T-helper 2 cell treated with Interferon-gamma antibody and Interleukin-4, amounts not matched to agents 100 ng/mL and 5 ng/mL, for 36 hours (primary cell): ENCODE measurements around the gene ABCC8. TPM values are rescaled to one million over a fixed set of nuclear protein-coding genes. Genes with fewer than 3 reads are reported as not detected.

ENCODE experiments used
- intact Hi-C: fragments of 100-400 bp; cut with micrococcal nuclease; formaldehyde crosslinking; loops from one replicate; pipeline ENCODE4 v1.15.1; 2023
- total RNA-seq: library from RNA; stranded (reverse); gene quantifications from 2 replicates; pipeline ENCODE4 v1.2.3, GENCODE V29; 2022

The ABCC8 gene
- total RNA-seq, 1 donor from 2014 or later: 0.50 TPM

DNA sequence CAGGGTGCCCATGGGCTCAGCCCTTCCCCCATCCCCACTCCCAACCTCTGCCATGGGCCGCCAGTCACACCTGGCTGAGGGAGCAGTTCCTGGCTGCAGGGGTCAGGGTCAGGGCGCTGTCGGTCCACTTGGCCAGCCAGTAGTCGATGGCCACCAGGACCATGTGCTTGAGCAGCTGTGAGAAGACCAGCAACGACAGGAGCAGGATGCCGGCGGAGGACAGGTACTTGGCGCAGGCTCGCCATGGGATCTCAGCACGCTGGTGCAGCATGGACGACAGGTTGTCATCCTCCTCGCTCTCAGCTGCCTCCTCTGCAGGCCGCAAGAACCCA, 69.9 kb downstream of the ABCC8 start:
- intact Hi-C loops: no loop called here

DNA sequence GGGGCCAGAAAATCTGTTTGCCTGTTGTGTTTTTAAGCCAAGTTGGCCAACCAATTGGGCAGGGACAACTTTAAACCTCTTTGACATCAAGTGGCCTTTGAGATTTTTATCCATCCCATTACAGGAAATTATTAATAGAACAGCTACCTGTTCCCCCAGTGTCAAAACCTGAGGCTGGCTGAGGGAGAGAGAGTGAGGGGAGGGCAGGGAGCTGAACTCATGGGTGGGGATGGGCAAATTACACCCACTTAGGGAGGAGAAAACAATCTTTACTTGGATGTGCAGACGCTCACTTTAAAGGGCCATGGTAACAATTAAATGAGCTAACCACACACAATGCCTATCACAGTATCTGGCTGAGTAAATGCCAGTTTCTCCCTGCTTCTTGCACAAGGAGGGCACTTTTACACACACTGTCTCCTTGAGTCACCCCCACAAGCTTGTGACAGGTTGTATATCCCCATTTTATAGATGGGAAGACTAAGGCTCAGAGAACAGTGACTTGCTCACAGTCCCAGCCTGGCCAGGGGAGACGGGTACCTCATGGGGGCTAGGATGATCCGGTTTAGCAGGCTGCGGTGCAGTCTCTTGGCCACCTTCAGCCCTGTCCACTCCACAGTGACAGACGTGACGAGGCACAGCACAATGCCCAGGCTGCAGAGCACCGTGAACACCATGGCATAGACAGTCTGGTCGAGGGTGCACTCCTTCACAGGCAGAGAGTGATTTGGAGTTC, 70.4 kb downstream of the ABCC8 start:
- intact Hi-C loops: no loop called here

DNA sequence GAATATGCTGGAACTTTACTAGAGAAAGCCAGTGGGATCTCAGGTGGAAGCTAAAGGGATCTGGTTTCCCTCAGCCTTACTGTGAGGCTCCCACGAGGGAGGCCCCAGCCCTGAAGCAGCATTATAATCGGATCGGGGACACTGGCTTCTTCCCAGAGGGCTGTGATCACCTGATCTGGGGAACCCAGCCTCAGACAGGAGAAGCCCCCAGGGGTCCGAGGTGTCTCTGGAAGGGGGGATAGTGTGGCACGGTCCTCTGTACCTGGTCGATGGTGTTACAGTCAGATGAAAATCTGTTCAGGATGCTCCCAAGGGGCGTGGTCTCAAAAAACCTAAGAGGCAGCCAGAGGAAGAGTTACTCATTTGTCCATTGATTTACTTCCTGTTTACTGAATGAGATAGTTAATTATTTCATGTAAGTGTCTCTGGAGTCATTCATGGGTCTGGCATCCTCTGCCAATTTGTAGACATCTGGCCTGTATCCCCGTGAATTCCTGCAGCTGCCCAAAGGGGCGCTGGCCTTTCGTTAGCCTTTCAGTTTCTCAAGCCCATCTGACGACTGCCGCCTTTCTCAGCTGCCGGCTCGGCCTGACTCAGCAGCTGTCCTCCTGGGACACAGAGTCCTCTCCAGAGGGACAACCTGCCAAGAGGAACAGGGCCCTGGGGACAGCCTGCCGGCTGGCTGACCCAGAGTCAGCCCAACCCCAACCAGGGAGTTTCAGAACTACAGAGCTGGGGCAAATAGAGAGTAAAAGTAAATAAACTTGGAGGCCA, 71.2 kb downstream of the ABCC8 start:
- intact Hi-C loops: no loop called here

DNA sequence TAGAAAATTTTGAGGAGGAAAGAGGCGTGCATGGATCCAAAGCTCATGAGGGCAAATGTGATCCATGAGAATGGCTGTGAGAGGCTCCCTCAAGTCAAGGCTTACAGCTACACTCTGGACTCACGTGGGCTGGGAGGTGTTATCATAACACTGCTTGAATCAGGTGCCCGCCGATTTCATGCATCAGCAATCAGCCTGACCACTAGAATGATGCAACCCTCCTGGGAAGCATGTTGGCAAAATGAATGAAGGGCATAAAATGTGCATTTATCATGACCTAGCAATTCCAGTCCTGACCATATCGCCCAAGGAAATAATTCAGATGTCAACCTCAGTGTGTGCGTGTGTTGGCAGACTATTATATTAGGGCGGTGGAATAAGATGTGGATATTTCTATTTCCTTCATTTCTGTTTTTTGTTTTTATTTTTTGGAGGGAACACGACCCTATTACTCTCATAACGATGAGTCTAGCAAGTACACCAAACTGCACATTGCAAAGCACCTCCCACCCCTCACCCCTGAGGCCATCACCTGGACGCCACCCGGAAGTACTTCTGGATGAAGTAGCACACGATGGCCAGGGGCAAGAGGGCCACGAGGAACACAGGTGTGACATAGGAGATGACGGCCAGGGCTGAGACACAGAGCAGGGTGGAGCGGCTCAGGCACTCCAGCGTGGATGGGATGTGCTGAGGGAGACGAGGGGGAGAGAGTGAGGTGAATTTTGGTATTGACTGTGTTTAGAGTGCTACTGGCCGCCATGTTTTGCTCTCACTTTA, 72.5 kb downstream of the ABCC8 start:
- intact Hi-C loops: no loop called here

DNA sequence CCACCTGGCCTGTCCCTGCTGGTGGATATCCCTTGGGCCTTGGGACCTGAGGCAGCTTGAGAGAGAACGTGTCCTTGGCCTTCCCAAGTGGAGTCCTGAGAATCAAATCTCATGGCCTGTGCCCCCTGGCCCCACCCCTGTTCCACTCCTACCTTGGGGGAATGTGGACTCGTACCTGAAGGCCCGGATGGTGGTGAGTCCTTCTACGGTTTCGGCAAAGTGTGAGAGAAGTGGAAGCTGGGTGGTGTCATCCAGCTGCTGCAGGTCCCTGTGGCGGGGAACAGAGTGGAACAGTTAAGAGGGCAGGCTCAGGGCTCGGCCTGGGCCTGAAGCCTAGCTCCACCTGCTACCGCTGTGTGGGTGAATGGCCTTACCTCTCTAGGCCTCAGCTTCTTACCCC, 74.2 kb downstream of the ABCC8 start:
- intact Hi-C loops: no loop called here

DNA sequence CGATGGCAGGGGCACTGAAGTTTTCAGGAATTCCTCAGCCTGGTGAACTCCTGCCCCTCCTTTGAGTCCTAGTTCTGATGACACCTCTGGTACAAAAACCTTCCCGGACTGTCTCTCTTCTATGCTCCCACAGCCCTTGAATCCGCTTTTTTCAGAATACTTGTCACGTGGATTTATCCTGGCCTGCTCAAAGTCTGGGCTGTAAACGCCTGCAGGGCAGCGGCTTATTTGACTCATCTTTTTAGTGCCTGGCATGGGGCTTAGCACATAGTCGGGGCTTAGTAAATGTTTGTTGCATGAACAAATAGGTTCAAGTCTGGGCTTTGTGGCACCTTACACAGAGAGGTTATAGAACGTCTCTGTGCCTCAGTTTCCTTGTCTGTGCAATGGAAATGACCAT, 74.8 kb downstream of the ABCC8 start:
- intact Hi-C loops: no loop called here

DNA sequence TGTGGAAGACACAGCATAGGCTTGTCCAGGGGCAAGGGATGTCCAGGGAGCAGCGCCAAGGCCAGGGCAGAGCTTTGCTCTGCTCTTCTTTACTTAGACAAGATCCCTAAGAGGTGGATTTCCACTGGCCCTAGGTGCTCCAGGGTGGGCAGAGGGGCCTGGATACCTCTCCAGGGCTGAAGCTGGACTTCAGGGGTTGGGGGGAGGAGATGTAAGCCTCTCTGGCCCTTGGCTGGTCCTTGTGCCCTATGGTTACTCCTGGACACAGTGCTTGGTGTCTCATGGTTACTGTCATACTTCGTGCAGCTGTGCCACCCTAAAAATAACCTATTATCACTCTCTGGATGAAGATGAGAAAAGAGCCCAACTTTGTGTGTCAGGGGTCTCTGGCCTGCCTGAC, 75.3 kb downstream of the ABCC8 start:
- intact Hi-C loops: no loop called here

DNA sequence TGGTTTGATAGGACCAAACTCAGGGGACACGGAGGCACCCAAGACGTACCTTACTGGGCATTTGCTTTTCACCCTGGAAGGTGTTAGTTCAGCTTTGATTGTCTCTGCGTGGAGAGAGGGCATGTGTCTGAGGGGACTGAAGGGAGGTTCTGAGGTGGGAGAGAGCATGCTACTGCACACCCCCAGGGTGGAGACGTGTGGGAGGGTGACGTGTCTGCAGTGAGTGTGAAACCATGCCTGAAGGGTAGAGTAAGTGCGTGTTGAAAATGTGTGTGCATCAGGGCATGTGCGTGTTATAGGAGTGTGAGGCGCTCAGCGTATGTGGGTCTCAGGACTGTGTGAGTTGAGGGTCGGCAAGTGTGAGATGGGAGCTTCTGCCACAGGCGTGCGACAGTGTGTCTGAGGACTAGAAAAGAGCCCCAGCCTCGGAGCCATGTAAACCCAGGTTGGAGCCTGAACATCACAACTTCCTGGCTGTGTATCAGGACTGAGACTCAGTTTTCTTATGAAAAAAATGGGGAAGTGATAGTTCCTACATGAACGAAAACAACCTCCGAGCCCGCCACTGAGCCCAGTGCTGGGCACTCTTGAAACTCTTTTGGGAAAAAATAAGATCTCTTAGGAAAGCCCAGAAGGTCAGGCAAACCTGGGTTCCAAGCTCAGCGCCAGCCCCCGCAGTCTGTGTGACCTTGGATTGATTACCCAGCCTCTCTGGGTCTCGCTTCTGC, 76.4 kb downstream of the ABCC8 start:
- intact Hi-C loops: no loop called here

DNA sequence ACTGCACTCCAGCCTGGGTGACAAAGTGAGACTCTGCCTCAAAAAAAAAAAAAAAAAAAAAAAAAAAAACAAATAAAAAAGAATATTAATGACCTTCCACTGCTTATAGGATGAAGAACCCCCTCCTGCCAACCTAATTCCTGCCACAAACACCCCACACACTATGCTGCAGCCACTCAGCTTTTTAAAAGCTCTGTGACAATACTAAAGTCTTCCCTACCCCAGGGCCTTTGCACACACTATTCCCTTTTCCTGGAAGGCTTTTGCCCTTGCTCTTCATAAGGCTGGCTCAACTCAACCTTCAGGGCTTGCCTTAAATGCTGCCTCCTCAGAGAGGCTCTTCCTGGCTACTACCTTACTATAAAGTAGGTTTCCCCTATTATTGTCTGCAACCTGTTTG, 77.4 kb downstream of the ABCC8 start:
- intact Hi-C loops: no loop called here

DNA sequence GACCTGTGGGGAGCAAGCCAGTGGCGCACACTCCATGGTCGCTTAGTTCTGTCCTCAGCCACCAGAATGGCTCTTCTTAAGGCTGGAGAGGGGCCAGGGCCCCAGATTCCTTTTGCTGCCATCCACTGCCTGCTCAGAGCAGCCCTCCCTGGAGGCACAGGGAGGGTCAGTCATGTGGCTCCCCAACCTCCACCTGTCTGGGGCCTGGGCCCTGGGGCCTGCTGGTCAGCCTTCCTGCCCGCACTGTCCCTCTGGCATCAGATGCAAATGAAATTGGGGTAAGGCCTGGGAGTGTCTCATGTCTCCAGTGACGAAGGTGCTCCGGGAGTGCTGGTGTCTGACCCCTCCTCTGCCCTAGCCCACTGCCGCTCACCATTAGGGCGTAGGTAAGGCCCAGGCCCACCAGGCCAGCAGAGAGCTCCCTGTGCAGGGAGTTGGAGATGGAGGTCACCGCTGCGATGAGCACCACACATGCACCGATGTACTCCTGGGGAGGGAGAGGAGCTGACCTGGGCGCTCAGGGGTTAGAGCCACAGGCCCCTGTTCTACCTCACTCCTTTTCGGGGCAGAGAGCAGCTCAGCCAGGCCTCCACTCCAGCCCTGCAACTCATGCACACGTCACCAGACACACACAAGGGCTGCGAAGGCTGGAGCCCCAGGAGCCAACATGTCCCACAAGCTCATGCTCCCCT, 79.2 kb downstream of the ABCC8 start:
- intact Hi-C loops: no loop called here

DNA sequence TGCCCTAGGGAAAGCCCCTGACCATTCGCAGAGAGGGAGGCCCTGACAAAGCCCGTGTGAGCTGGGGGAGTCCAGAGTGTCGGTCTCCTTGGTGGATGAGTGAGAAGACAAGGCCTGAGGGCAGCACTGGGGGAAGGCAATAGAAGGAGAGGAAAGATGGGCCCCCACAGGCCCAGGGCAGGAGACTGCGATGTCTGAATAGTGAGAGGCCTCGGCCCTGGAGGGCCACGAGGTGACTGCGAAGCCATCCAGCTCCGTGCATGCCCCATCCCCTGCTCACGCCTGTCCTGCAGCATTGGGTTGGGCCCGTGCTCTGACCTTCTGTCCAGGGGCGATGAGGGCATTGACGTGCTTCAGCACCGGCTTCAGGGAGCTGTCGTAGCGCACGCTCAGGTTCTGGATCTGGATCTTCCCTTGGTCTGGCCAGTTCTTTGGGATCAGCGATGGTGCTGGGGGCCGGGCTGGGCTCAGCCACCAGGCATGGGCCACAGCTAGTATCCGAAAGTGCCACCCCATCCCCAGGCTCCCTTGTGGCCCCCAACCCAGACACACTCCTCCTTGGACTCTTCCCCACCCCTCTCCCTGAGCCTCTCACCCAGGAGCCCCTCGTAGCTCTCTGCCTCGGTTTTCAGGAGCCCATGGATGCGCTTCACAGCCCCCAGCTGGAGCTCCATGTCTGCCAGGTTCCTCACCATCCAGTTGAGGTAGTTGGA, 79.9 kb downstream of the ABCC8 start:
- intact Hi-C loops: no loop called here

DNA sequence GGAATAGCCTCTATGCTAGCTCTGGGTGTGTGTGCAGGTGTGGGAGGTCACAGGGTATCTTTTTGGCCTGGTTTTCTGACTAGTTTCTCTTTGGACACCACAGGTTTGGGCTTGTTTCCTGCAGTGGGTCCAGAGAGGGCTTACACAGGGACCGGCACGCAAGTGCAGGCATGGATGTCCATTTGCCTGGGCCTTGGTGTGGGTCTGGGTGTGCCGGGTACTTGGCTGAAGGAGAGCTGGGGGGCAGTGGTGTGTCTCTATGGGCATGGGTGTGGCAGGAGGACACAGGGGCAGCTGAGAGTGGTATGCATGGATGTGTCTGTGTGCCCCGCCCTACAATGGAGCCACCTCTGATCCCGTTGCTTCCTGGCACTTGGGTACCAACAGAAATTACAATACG, 80.7 kb downstream of the ABCC8 start:
- intact Hi-C loops: no loop called here

DNA sequence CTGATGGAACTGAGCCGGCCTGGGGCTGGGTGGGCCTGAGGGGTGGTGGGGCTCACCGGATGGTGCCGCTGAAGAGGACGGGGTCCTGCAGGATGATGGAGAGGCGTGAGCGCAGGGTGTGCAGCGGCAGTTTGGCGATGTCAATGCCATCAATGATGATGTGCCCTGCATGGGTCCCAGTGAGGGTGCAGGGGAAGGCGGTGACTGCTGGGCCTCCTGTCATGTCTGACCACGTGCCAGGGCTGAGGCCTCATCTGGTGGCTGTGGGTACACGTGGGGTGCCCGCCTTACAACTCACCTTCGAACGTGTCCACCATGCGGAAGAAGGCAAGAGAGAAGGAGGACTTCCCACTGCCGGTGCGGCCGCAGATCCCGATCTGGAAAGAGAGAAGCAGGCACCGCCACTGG, 81.1 kb downstream of the ABCC8 start:
- intact Hi-C loops: no loop called here

DNA sequence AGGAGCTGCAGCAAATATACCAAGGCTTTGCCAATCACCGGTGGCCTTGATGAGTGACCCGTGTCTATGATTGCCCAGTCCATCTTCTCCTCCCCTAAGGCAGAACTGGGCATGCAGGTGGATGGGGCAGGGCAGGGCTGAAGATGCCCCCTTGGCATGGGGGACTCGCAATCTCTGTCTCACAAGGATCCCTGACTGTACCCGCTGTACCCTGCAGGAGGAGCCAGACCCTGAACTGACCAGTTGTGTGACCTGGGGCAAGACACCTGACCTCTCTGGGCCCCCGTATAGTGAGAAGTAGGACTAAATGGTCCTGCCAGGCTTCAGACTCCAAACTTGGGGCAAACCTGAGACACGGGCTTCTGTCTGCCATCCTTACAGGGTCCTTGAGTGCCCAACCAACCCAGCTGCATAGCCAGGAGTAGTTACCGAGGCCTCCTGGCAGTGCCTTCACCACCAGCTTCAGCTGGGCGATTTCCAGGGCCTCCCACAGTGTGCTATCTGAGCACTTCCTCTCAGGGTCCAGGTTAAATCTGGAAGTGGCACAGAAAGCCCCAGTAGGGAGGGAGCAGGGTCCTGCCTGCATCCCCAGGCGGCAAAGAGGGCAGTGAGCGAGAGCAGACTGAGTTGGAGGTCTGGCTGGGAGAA, 81.8 kb downstream of the ABCC8 start:
- intact Hi-C loops: no loop called here

DNA sequence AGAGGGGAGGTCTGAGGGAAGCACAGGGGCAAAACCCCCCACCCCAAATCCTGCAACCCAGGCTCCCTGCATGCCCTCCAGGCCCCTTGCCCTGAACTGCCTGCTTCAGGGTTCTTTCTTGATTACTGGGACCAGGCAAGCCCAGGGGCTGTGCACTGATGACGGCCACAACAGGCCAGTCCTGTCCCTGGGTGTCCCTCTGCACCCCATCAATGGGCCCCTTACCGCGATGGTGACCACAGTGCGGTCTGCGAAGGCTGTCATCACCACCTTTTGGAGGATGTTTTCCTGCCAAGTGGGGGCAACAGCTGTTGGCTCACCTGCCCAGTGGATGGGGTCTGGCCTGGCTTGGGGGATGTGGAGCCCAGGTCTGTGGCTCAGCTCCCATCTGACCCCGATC, 83.2 kb downstream of the ABCC8 start:
- intact Hi-C loops: no loop called here

DNA sequence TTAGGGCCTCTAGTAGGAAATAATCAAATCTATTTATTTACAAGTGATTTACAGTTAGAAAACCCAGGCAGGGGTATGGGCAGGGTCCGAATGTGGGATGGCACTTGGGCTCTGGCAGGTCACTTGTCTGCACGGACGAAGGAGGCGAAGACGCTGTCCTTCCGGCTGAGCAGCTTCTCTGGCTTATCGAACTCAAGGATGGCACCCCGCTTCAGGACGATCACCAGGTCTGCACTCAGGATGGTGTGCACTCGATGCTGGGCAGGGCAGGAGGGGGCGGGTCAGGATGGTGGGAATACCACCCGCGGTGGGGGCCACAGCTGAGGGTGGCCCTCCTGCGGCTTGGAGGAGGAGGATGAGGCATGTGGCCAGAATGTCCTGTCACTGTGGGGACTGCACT, 83.8 kb downstream of the ABCC8 start:
- intact Hi-C loops: no loop called here

DNA sequence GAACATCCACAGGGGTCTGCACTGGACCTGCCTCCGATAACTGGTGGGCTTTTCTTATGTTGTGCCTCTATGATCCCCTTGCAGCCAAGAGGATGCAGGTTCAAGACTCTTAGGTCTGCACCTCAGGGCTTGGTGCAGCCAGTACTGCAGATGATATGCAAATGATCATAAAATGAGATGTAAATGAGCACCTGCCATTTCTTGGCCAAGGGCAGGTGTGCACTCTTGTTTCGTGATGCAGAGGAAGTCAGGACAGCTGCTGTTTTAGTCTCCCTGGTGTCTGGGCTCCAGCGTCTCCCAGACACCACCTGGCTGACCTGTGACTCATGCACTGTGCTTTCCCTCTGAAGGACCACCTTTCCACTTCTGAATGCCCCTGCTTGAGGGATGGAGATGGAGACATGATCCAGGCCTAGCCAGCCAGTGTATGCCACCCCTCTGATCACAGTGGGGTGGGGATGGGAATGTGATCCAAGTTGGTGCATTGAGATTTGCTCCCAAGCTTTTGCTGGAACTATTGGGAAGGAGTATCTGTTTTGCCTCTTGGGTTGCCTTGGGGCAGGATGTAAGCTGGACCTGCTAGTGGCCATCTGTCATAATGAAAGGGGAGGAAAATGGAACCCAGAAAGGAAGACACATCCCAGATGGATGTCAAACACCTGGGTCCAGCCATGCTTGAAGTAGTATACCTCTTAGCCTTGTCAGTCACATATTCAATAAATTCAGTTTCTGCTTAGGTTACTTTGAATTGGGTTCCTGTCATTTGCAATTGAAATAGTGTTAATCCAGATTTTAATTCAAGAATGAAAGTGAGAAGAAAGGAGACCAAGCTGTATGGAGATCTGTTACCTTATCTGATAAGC, 84.9 kb downstream of the ABCC8 start:
- intact Hi-C loops: no loop called here

DNA sequence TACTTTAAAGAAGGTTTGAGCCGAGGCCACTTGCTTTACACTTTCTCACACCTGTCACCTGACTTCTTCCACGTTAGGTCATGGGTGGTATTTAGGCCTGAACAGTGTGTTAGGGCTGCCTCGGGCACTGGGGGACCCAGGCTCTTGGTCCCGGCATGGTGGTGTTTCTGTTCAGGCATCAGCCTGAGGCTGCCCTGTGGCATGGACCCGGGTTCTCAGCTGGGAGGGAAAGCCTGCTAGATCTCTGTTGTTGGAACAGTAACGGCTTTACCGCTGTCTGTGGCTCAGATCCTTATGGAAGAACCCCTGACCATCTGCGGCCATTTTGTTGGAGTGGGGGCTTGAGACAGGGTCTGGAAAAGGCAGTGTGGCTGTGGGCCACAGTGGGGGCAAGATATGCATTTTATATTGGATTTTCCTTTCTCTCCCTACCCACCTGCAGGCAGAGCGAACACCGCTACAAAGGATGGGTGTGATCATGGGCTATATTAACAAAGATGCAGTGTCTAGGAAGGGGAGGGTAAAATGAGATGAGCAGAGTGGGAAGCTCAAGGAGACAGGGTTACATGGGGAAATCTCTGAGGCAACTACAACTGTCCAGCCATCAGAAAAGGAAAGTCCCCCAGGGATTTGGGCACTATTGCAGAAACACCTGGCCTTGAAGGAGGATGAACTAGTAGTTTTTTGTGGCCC, 86.5 kb downstream of the ABCC8 start:
- intact Hi-C loops: loop anchor here (1.0 kb wide), 1 partner anchor 160 kb away; no protein-coding TSS in a partner anchor
